Neural progenitor cell (in vitro differentiated cells): ENCODE measurements around the gene FMNL2.

Experiments
- CTCF ChIP-seq: fragments of 200-600 bp; sonication (generic); IDR thresholded peaks from 2 replicates; pipeline ENCODE4 v1.5.1; 2017; ENCODE audit warnings: antibody characterized with exemption, mild to moderate bottlenecking
- EZH2 ChIP-seq: fragments of 200-600 bp; sonication (generic); IDR thresholded peaks from 2 replicates; pipeline ENCODE4 v1.6.1; 2017; ENCODE audit warnings: antibody characterized with exemption, mild to moderate bottlenecking, moderate library complexity
- EZH2phosphoT487 ChIP-seq: fragments of 200-600 bp; sonication (generic); IDR thresholded peaks from 2 replicates; pipeline ENCODE4 v1.6.1; 2017; ENCODE audit warnings: antibody characterized with exemption

- TF ChIP-seq CTCF (no peak), EZH2 (no peak), EZH2phosphoT487 (no peak)
Observed at GRCh38 chr2:152395572-152395971, 60.6 kb downstream of the FMNL2 start.
